Type B pancreatic cell (in vitro differentiated cells): ENCODE results near the gene SRC. TPM values are rescaled to one million over a fixed set of nuclear protein-coding genes. Genes with fewer than 3 reads are reported as not detected.

ENCODE experiments used
- DNase-seq: peaks from one replicate; pipeline ENCODE4 v3.0.0; 2021; ENCODE audit warnings: mixed read lengths; ENCODE audit not compliant: unreplicated experiment; ENCODE audit errors: extremely low spot score
- H3K27ac Mint-ChIP-seq: 2 replicates; pipeline ENCODE4 v1.8.0; 2021; ENCODE audit warnings: mild to moderate bottlenecking, mixed read lengths
- H3K27me3 Mint-ChIP-seq: 2 replicates; pipeline ENCODE4 v1.8.0; 2021; ENCODE audit warnings: mixed read lengths
- H3K36me3 Mint-ChIP-seq: 2 replicates; pipeline ENCODE4 v1.8.0; 2021; ENCODE audit warnings: mixed read lengths
- H3K4me1 Mint-ChIP-seq: one replicate; pipeline ENCODE4 v1.8.0; 2021; ENCODE audit warnings: mixed read lengths; ENCODE audit not compliant: unreplicated experiment
- H3K4me3 Mint-ChIP-seq: 2 replicates; pipeline ENCODE4 v1.8.0; 2021; ENCODE audit warnings: mild to moderate bottlenecking, mixed read lengths
- H3K9me3 Mint-ChIP-seq: 2 replicates; pipeline ENCODE4 v1.8.0; 2021; ENCODE audit warnings: mixed read lengths
- total RNA-seq: library from RNA; stranded (reverse); gene quantifications from 2 replicates; pipeline ENCODE4 v1.2.1, GENCODE V29; 2021; ENCODE audit warnings: low replicate concordance
- TF ChIP-seq, protein P1 (sequence below): fragments of 200-600 bp; sonication (generic); conservative IDR thresholded peaks from 2 replicates; pipeline ENCODE4 v1.5.0; 2021; ENCODE audit warnings: antibody characterized with exemption, mild to moderate bottlenecking

SRC gene
- total RNA-seq, 1 donor from 2014 or later = 56.0 TPM

GRCh38 chr20:37310951-37311350 is 35.0 kb upstream of the SRC start:
- no peaks in the 10 kb centered on the region for H3K27me3 Mint-ChIP-seq
- H3K36me3 Mint-ChIP-seq = peaks cover 30% of the 10 kb centered on the region
- no peaks in the 10 kb centered on the region for H3K9me3 Mint-ChIP-seq
- H3K4me3 Mint-ChIP-seq = no peak overlapping the region
- H3K27ac Mint-ChIP-seq = peak overlapping the region; percentile 57
- H3K4me1 Mint-ChIP-seq = peaks cover 34% of the 10 kb centered on the region
- DNase-seq = no peak
- TF ChIP-seq, protein P1, sequence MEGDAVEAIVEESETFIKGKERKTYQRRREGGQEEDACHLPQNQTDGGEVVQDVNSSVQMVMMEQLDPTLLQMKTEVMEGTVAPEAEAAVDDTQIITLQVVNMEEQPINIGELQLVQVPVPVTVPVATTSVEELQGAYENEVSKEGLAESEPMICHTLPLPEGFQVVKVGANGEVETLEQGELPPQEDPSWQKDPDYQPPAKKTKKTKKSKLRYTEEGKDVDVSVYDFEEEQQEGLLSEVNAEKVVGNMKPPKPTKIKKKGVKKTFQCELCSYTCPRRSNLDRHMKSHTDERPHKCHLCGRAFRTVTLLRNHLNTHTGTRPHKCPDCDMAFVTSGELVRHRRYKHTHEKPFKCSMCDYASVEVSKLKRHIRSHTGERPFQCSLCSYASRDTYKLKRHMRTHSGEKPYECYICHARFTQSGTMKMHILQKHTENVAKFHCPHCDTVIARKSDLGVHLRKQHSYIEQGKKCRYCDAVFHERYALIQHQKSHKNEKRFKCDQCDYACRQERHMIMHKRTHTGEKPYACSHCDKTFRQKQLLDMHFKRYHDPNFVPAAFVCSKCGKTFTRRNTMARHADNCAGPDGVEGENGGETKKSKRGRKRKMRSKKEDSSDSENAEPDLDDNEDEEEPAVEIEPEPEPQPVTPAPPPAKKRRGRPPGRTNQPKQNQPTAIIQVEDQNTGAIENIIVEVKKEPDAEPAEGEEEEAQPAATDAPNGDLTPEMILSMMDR = no peak

- Mint-ChIP-seq H3K4me3 (no peak overlapping the region), H3K27me3 (no peaks in the 10 kb centered on the region), H3K9me3 (no peaks in the 10 kb centered on the region), H3K27ac (peak overlapping the region; percentile 74), H3K4me1 (peaks cover 34% of the 10 kb centered on the region), H3K36me3 (peaks cover 34% of the 10 kb centered on the region)
- no peak for DNase-seq
- TF ChIP-seq, protein P1 = no peak
Measured at GRCh38 chr20:37311710-37312355, 34.1 kb upstream of the SRC start.

GRCh38 chr20:37313546-37314091 is 32.3 kb upstream of the SRC start:
- peaks cover 32% of the 10 kb centered on the region for H3K4me1 Mint-ChIP-seq
- H3K36me3 Mint-ChIP-seq = peaks cover 31% of the 10 kb centered on the region
- H3K4me3 Mint-ChIP-seq = no peak overlapping the region
- DNase-seq = no peak
- H3K27ac Mint-ChIP-seq = peak overlapping the region; percentile 82
- no peaks in the 10 kb centered on the region for H3K9me3 Mint-ChIP-seq
- TF ChIP-seq, protein P1 = no peak
- no peaks in the 10 kb centered on the region for H3K27me3 Mint-ChIP-seq

GRCh38 chr20:37314099-37314498 is 31.8 kb upstream of the SRC start:
- TF ChIP-seq, protein P1 = no peak
- no peaks in the 10 kb centered on the region for H3K27me3 Mint-ChIP-seq
- peaks cover 30% of the 10 kb centered on the region for H3K36me3 Mint-ChIP-seq
- no peak overlapping the region for H3K4me3 Mint-ChIP-seq
- no peaks in the 10 kb centered on the region for H3K9me3 Mint-ChIP-seq
- no peak for DNase-seq
- peaks cover 31% of the 10 kb centered on the region for H3K4me1 Mint-ChIP-seq
- peak overlapping the region; percentile 82 for H3K27ac Mint-ChIP-seq

- Mint-ChIP-seq H3K36me3 (peaks cover 34% of the 10 kb centered on the region), H3K4me3 (no peak overlapping the region), H3K27ac (peak overlapping the region; percentile 71), H3K27me3 (no peaks in the 10 kb centered on the region), H3K4me1 (peaks cover 34% of the 10 kb centered on the region), H3K9me3 (no peaks in the 10 kb centered on the region)
- DNase-seq = no peak
- TF ChIP-seq, protein P1 = no peak
Measured at GRCh38 chr20:37314617-37315016, 31.3 kb upstream of the SRC start.
